GM21576 (cell line): ENCODE measurements around the gene SLC49A3.
"Not testable (repeated sequence)": the region's sequence is repeated elsewhere in the genome, so short reads cannot be mapped to it uniquely, and the experiment has no call there.

Experiments used
- ATAC-seq: cut with Tn5 transposase; IDR thresholded peaks from one replicate; pipeline ENCODE4 v1.9.1; 2021; ENCODE audit warnings: mild to moderate bottlenecking, moderate library complexity; ENCODE audit not compliant: unreplicated experiment

SLC49A3 gene

DNA sequence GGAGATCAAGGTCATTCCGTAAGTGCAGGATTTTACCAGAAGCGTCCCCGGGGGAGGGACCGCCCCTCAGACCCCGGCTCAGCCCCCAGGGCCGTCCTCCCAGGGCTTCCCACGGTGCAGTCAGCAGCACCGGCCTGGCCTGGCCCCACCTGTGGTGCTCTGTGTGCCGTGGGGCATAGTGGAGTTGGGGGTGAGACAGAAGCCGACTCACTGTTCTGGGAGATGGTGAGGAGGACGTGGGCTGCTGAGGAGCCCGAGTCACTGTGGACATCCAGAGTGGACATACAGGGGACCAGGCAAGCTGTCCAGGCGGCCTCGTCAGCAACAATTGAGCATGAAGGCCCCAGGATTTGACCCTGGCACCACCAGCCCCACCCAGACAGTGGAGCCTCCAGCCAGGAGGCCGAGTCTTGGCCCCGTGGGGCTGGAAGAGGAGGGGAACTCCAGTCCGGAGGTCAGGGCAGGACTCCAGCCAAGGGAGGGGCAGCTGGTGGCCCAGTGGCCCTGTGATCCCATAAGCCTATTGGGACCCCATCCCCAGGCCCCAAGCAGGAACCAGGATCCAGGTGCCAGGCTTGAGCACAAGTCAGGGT, 34.0 kb downstream of the SLC49A3 start:
- no peak for ATAC-seq

DNA sequence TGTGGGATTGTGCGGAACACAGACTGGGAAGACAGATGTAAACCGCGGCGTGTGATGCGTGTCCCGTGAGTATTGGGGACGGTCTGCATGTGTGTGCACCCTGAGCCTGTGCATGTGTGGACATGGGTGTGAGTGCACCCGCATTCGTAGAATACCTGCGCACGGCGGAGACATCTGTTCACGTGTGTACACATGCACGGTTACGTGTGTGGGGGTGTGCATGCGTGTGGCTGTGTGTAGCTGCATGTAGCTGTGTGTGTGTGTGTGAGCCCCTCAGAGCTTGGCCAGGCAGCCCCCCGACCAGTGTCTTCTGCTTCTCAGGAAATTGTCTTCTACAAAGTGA, 34.5 kb downstream of the SLC49A3 start:
- ATAC-seq = no peak

DNA sequence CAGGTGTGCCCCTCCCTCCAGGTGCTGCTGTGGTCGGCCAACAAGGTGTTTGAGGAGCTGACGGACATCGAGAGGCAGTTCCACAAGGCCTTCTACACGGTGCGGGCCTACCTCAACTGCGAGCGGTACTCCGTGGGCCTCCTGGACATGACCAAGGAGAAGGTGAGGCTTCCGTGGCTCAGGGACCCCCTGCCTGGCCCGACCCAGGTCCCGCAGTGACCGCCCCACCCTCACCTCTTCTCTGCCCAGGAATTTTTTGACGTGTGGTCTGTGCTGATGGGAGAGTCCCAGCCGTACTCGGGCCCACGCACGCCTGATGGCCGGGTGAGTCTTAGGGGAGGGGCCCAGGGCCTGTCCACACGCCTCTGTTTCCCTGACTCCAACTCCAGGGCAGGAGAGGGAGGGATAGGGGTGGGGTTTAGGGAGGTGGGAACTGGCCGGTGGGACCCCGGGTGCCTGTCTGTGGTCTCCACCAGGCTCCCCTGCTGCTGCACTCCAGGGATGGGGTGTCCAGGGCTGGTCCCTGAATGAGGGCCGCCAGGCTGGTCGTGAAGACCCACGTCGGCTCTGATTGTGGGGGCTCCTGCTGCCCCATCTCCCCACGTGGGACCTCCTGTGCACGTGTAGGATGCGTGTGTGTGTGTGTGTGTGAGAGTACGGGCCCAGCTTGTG, 35.0 kb downstream of the SLC49A3 start:
- no peak for ATAC-seq

- no peak for ATAC-seq
Observed at GRCh38 chr4:653080-653821, 35.7 kb downstream of the SLC49A3 start.

DNA sequence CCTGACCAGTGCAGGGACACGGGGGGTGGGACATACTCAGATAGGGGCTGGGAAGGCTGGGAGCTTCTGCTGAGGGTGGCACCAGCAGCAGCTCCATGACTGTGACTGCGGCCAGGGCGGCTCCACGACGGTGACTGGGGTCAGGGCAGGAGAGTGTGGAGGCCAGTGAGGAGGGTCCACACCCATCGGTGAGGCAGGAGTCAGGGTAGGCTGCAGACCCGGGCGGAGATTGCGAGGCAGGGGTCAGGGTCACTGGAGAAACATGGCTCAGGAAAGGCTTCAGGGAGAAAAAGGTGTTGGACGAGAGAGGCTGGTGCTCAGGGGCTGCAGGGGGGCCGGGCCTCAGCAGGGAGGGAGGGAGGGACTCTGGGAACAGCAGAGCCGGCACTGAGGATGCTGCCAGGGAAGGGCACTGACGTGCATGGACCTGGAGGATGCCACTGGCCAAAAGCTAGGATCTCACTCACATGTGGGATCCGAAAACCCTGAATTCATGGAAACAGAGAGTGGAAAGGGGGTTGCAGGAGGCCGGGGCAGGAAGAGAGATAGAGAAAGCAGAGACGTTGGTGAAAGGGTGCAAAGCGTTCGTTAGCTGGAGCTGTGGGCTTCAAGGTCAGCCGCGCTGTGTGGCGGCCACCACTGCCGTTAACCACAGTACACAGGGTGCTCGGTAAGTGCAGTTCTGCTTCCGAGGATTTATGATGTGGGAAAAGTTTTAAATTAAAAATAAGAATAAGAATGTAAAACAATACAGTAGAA, 36.9 kb downstream of the SLC49A3 start:
- ATAC-seq = no peak

DNA sequence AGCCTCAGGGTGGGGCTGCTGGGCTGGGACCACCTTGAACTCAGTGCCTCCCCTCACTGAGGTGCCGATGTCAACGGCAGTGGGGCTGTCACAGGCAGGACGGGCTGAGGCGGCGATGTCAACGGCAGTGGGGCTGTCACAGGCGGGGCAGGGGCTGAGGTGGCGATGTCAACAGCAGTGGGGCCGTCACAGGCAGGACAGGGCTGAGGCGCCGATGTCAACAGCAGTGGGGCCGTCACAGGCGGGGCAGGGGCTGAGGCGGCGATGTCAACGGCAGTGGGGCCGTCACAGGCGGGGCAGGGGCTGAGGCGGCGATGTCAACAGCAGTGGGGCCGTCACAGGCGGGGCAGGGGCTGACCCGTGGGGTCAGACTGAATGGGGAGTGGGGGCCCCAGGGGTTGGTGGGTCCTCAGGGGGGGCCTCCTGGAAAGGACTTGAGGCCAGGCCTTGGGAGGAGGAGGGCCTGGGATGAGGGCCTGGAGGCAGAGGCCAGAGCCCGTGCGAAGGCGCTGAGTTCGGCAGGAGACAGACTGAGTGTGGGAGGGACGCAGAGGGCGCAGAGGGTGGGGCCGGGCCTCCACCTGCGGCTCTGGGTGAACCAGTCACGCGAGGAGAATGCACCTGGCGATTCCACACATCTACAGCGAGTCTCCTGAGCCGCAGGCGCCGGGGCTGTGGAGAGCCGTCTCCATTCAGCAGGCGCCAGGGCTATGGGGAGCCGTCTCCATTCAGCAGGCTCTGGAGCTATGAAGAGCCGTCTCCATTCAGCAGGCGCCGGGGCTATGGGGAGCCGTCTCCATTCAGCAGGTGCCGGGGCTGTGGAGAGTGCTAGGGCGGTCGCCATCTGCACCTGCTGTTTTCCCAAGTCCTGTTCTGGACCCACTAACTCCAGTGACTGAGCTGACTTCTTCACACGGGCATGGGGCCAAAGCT, 37.7 kb downstream of the SLC49A3 start:
- no peak for ATAC-seq

GRCh38 chr4:650461-650860, 38.5 kb downstream of the SLC49A3 start:
- ATAC-seq = no peak

DNA sequence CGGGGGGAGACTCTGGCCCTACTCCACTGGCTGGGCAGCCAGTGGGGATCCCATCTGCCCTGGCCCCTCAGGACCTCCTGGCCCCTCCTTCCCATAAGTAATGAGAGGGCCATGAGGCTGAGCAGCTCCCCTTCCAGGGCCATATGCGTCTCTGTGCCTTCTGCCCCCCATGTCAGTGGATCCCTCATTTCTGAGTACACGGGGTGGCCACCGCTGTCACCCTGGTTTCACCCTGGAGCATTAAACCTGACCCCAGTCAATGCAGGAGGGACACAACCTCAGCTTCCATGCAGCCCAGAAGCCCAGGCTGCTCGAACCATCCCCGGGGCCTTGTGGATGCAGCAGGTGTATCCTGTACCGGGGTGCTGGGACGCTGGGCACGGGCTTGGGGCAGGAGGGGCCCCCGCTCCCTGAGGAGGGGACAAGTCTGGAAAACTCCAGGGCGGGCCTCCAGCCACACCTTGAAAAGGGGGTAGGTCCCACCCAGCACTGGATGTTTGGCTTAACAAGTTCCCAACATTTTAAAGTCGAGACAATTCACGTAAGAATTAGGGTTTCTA, 39.1 kb downstream of the SLC49A3 start:
- ATAC-seq = no peak

GRCh38 chr4:649293-649625, 39.7 kb downstream of the SLC49A3 start:
- no peak for ATAC-seq

DNA sequence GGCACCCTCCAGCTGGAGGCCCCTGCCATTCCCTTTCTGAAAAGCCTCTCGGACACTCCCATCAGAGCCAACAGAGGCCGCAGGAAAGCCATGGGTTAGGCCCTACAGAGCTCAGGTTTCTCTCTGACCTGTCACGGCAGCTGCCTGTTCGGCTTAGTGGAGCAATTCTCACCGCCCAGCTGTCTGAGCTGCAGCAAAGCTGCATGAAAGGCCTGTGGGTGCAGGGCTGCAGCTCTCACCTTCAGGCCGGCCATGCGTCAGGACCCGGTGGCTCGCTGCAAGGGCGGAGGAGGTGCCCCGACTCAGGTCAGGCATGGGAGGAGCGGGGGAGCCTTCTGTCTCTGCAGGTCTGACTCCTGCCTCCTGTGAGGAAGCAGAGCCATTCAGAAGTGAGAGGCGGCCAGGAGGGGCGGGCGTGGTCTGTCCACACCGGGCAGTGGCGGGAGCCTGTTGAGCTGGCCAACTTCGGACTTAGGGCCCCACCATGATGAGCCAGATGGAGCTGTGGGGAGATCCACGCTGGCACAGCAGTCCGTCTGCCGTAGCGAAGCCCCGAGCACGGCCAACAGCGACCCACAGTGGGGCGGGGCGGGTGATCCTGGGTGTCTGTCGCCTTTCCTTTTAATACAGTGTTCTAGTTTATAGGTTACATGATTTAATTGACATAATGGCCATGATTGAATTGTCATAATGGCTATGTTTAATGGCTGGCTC, 40.2 kb downstream of the SLC49A3 start:
- no peak for ATAC-seq

- ATAC-seq = no peak
Observed at GRCh38 chr4:647481-647880, 41.5 kb downstream of the SLC49A3 start.

- ATAC-seq = no peak
Observed at GRCh38 chr4:646460-646859, 42.5 kb downstream of the SLC49A3 start.

DNA sequence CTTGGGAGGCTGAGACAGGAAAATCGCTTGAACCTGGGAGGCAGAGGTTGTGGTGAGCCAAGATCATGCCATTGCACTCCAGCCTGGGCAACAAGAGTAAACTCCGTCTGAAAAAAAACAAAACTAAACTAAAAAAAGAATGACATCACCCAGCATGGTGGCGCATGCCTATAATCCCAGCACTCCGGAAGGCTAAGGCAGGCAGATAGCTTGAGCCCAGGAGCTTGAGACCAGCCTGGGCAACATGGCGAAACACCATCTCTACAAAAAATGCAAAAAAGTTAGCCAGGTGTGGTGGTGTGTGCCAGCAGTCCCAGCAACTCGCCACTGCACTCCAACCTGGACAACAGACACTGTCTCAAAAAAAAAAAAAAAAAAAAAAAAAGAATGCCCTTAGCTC, 46.6 kb downstream of the SLC49A3 start:
- not testable (repeated sequence) for ATAC-seq

DNA sequence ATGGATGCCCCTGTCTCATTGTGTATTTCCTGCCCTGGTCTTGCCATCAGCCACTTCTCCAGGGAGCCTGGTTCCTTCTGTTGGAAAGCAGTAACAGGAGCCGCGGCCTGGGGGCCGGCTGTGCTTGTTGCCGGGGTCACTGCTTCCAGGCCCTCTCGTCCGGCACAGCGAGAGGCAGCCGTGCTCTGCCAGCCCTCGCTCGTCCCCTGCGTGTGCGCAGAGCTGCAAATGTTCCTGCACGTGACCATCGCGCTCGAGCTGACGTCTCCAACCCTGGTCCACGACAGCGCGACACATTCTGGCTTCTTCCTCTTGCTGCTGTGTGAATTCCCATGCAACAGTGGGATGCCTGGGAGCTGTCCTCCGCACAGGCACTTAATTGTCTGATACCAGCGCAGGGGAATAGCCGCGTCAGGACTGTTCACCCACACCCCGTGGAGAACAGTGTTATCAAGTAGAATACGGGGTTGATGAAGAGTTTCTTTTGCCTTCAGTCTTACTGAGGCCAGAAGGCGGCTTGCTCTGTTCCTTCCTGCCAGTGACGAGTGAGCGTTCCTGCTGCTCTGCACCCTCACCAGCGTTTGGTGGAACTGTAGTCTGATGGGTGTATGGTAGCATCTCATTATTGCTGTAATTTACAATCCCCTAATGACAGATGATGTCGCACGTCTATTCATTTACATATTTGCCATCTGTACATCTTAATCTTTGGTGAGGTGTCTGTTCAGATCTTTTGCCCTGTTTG, 51.2 kb downstream of the SLC49A3 start:
- ATAC-seq = no peak

DNA sequence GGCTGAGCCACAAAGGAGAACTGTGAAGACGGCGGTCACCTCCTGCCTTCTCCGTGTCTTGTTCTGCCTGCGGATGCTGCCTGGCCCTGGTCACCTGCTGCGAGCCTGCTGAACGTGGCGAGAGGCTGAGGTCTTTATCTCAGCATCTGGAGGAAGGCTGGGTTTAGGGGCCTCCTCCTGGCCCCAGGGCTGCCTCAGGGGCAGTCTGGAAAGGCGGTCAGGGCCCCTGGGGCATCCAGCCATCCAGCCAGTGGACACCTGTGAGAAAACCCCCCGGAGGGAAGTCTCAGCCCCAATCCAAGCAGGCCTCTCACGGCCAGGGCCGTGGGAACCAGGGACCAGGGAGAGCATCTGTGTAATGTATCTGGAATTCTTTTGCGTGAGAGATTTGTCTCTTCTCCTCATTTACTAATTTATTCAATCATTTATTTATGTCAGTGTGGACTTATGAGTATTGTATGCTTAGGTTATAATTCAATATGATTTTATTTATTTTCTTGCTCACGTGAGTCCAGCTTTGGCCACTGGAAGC, 52.3 kb downstream of the SLC49A3 start:
- ATAC-seq = no peak

DNA sequence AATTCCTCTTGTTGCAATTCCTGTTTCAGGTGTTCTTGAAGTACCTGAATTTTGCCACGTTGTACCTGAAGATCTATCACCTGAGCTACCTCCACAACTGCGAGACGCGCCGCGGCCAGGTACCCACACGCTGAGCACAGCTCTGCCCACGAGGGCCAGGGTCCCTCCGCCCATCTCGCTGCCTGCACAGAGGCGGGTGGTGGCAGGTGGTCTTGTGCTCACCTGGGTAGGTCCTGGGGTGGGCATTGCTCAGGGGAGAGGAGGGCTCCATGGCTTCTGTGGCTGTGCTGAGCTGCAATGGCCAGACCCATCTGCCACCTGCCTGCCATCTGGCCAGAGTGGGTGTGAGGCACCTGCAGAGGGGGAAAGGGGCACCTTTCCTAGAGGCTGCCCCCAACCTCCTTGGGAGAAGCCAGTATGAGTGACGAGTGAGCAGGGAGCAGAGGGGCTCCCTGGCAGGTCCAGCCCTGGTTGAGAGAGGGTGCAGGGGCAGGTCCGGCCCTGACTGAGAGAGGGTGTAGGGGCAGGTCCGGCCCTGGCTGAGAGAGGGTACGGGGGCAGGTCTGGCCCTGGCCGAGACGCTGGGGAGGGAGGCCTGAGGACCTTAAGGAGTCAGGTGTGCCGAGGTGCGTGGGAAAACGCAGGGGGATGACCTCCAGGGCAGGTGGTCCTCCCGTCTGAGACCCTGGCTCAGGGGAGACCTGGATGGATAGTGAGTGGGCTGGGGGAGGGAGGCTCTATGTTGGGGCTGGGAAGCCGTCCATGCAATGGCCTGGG, 52.9 kb downstream of the SLC49A3 start:
- no peak for ATAC-seq

DNA sequence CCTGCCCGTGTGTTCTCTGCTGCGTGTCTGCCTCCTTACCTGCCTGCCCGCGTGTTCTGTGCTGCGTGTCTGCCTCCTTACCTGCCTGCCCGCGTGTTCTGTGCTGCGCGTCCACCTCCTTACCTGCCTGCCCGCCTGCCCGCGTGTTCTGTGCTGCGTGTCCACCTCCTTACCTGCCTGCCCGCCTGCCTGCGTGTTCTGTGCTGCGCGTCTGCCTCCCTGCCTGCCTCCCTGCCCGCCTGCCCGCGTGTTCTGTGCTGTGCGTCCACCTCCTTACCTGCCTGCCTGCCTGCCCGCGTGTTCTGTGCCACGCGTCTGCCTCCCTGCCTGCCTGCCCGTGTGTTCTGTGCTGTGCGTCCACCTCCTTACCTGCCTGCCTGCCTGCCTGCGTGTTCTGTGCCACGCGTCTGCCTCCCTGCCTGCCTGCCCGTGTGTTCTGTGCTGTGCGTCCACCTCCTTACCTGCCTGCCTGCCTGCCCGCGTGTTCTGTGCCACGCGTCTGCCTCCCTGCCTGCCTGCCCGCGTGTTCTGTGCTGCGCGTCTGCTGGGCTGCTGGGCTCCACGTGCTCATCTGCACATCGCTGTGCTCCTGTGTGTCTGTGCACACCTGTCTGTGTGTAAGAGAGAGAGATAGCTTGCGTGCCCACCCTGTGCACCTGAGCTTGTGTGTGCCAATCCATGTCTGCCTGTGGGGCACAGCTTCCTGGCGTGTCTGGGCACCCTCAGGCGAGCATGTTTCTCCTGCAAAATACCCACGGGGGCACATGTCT, 53.7 kb downstream of the SLC49A3 start:
- ATAC-seq = not testable (repeated sequence)
